Measurements from ENCODE around the gene FBXL17.
"Not testable (repeated sequence)": the region's sequence is repeated elsewhere in the genome, so short reads cannot be mapped to it uniquely, and the experiment has no call there.

- TF ChIP-seq POLR2A (IDR thresholded peaks at IDR 0.05; ENCODE audit: low read depth); POLR2AphosphoS5 (IDR thresholded peaks at IDR 0.05): not testable (repeated sequence)
- TF ChIP-seq, protein P1, sequence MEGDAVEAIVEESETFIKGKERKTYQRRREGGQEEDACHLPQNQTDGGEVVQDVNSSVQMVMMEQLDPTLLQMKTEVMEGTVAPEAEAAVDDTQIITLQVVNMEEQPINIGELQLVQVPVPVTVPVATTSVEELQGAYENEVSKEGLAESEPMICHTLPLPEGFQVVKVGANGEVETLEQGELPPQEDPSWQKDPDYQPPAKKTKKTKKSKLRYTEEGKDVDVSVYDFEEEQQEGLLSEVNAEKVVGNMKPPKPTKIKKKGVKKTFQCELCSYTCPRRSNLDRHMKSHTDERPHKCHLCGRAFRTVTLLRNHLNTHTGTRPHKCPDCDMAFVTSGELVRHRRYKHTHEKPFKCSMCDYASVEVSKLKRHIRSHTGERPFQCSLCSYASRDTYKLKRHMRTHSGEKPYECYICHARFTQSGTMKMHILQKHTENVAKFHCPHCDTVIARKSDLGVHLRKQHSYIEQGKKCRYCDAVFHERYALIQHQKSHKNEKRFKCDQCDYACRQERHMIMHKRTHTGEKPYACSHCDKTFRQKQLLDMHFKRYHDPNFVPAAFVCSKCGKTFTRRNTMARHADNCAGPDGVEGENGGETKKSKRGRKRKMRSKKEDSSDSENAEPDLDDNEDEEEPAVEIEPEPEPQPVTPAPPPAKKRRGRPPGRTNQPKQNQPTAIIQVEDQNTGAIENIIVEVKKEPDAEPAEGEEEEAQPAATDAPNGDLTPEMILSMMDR (IDR thresholded peaks at IDR 0.05): not testable (repeated sequence)
These were observed 229.0 kb downstream of the FBXL17 start for GRCh38 chr5:108152854-108153253.

Measured in esophagus muscularis mucosa (tissue), 3 donors.